Neural cell (in vitro differentiated cells): ENCODE results near the gene TMEM132E. TPM values are rescaled to one million over a fixed set of nuclear protein-coding genes. Genes with fewer than 3 reads are reported as not detected.

Experiments used
- H2AFZ ChIP-seq: fragments of 200-600, 300-800 bp; sonication (generic), shearing (Covaris generic); 2 replicates; pipeline ENCODE4 v1.6.0; 2014; ENCODE audit warnings: low read depth, mild to moderate bottlenecking, antibody characterized with exemption, low read length, moderate library complexity
- H3F3A ChIP-seq: fragments of 200-600 bp; shearing (Covaris generic); 2 replicates; pipeline ENCODE4 v1.6.1; 2016; ENCODE audit warnings: mild to moderate bottlenecking, moderate library complexity, mixed read lengths, antibody characterized with exemption, low read length; ENCODE audit not compliant: insufficient read depth, poor library complexity, severe bottlenecking
- H3K27ac ChIP-seq: fragments of 200-600, 300-800 bp; sonication (generic), shearing (Covaris generic); 2 replicates; pipeline ENCODE4 v1.5.1; 2014; ENCODE audit warnings: mild to moderate bottlenecking, low read length, moderate library complexity
- H3K27me3 ChIP-seq: fragments of 300-800, 200-600 bp; sonication (generic), shearing (Covaris generic); 2 replicates; pipeline ENCODE4 v1.6.0; 2014; ENCODE audit warnings: mild to moderate bottlenecking, low read depth, low read length, moderate library complexity; ENCODE audit not compliant: insufficient read depth
- H3K36me3 ChIP-seq: fragments of 300-800, 200-600 bp; sonication (generic), shearing (Covaris generic); 2 replicates; pipeline ENCODE4 v1.5.1; 2014; ENCODE audit warnings: mild to moderate bottlenecking, antibody characterized with exemption, low read length, moderate library complexity; ENCODE audit not compliant: insufficient read depth
- H3K4me2 ChIP-seq: fragments of 300-800, 200-600 bp; sonication (generic), shearing (Covaris generic); 2 replicates; pipeline ENCODE4 v1.6.0; 2014; ENCODE audit warnings: mild to moderate bottlenecking, low read length
- H3K4me3 ChIP-seq: fragments of 300-800, 200-600 bp; sonication (generic), shearing (Covaris generic); 2 replicates; pipeline ENCODE4 v1.5.1; 2014; ENCODE audit warnings: mild to moderate bottlenecking, low read length, moderate library complexity
- H3K79me2 ChIP-seq: fragments of 200-600 bp; shearing (Covaris generic); replicated peaks from 2 replicates; pipeline ENCODE4 v1.6.0; 2014; ENCODE audit warnings: mild to moderate bottlenecking, low read length, moderate library complexity; ENCODE audit not compliant: insufficient read depth
- H3K9ac ChIP-seq: fragments of 300-800, 200-600 bp; sonication (generic), shearing (Covaris generic); 2 replicates; pipeline ENCODE4 v1.6.1; 2016; ENCODE audit warnings: mild to moderate bottlenecking, low read length, mixed read lengths
- H3K9me2 ChIP-seq: fragments of 200-600 bp; shearing (Covaris generic); 2 replicates; pipeline ENCODE4 v1.6.1; 2016; ENCODE audit warnings: mild to moderate bottlenecking, low read length, mixed read lengths; ENCODE audit not compliant: insufficient read depth
- H3K9me3 ChIP-seq: fragments of 200-600, 300-800 bp; sonication (generic), shearing (Covaris generic); 2 replicates; pipeline ENCODE4 v1.6.1; 2016; ENCODE audit warnings: mild to moderate bottlenecking, mixed run types, low read length, moderate library complexity, mixed read lengths
- H4K20me1 ChIP-seq: fragments of 200-600 bp; shearing (Covaris generic); 2 replicates; pipeline ENCODE4 v1.6.1; 2016; ENCODE audit warnings: mild to moderate bottlenecking, mixed run types; ENCODE audit not compliant: insufficient read depth
- CTCF ChIP-seq: fragments of 450-650 bp; IDR thresholded peaks from 2 replicates; pipeline ENCODE4 v1.5.1; 2014; ENCODE audit warnings: antibody characterized with exemption, mild to moderate bottlenecking, moderate library complexity; ENCODE audit not compliant: poor library complexity, severe bottlenecking
- EP300 ChIP-seq: fragments of 450-650 bp; conservative IDR thresholded peaks from 2 replicates; pipeline ENCODE4 v1.6.1; 2014; ENCODE audit warnings: antibody characterized with exemption, mild to moderate bottlenecking, moderate library complexity; ENCODE audit not compliant: poor library complexity, severe bottlenecking
- EZH2 ChIP-seq: fragments of 200-600, 300-800 bp; shearing (Covaris generic), sonication (generic); IDR thresholded peaks from 2 replicates; pipeline ENCODE4 v1.6.1; 2014; ENCODE audit warnings: antibody characterized with exemption, low read length, borderline replicate concordance, mild to moderate bottlenecking; ENCODE audit not compliant: insufficient read depth, poor library complexity, severe bottlenecking
- MXI1 ChIP-seq: fragments of 450-650 bp; conservative IDR thresholded peaks from 2 replicates; pipeline ENCODE4 v1.6.1; 2014; ENCODE audit warnings: antibody characterized with exemption, mild to moderate bottlenecking; ENCODE audit not compliant: poor library complexity, severe bottlenecking
- POLR2AphosphoS5 ChIP-seq: IDR thresholded peaks from 2 replicates; pipeline ENCODE4 v1.6.1; 2012
- RAD21 ChIP-seq: fragments of 450-650 bp; conservative IDR thresholded peaks from 2 replicates; pipeline ENCODE4 v1.6.1; 2014; ENCODE audit warnings: antibody characterized with exemption, mild to moderate bottlenecking, moderate library complexity
- REST ChIP-seq: IDR thresholded peaks from 2 replicates; pipeline ENCODE4 v1.6.1; 2012; ENCODE audit warnings: borderline replicate concordance
- SMC3 ChIP-seq: fragments of 450-650 bp; conservative IDR thresholded peaks from 2 replicates; pipeline ENCODE4 v1.6.1; 2014; ENCODE audit warnings: antibody characterized with exemption, mild to moderate bottlenecking, moderate library complexity; ENCODE audit not compliant: poor library complexity
- TAF1 ChIP-seq: IDR thresholded peaks from 2 replicates; pipeline ENCODE4 v1.6.1; 2012; ENCODE audit warnings: low read depth
- polyA plus RNA-seq: library from polyadenylated mRNA; depleted of rRNA; stranded (reverse); fragments of >200 nt; gene quantifications from 2 replicates; pipeline ENCODE4 v1.2.3, GENCODE V29; 2014

The TMEM132E gene
- polyA plus RNA-seq, 1 donor from 2014 or later, result 1.8 TPM

GRCh38 chr17:34542700-34543336 lies 36.6 kb upstream of the TMEM132E start:
- no peaks in the 10 kb centered on the region for H3K79me2 ChIP-seq
- no peaks in the 10 kb centered on the region for H3F3A ChIP-seq
- H3K9me3 ChIP-seq, result no peaks in the 10 kb centered on the region
- TF ChIP-seq EZH2, result no peak
- TF ChIP-seq RAD21, result peak; percentile 58
- no peak for TF ChIP-seq MXI1
- TF ChIP-seq SMC3, result peak; percentile 63
- peak; percentile 63 for TF ChIP-seq CTCF
- no peak overlapping the region for H3K4me2 ChIP-seq
- no peak overlapping the region for H2AFZ ChIP-seq
- H3K9ac ChIP-seq, result no peak overlapping the region
- no peaks in the 10 kb centered on the region for H4K20me1 ChIP-seq
- no peak overlapping the region for H3K4me3 ChIP-seq
- no peaks in the 10 kb centered on the region for H3K9me2 ChIP-seq
- H3K36me3 ChIP-seq, result no peaks in the 10 kb centered on the region
- H3K27ac ChIP-seq, result no peak overlapping the region
- peaks cover 3% of the 10 kb centered on the region for H3K27me3 ChIP-seq

- Histone ChIP-seq H3K27ac (no peak overlapping the region), H3K4me2 (no peak overlapping the region), H3F3A (no peaks in the 10 kb centered on the region), H3K9me2 (no peaks in the 10 kb centered on the region), H3K79me2 (no peaks in the 10 kb centered on the region), H3K36me3 (no peaks in the 10 kb centered on the region), H3K4me3 (no peak overlapping the region), H3K9ac (no peak overlapping the region), H3K27me3 (no peaks in the 10 kb centered on the region), H2AFZ (no peak overlapping the region), H3K9me3 (no peaks in the 10 kb centered on the region), H4K20me1 (no peaks in the 10 kb centered on the region)
- TF ChIP-seq RAD21, result no peak
- TF ChIP-seq EZH2, result no peak
- no peak for TF ChIP-seq SMC3
- no peak for TF ChIP-seq MXI1
- no peak for TF ChIP-seq REST
- no peak for TF ChIP-seq POLR2AphosphoS5
- TF ChIP-seq TAF1, result no peak
- no peak for TF ChIP-seq EP300
- TF ChIP-seq CTCF, result no peak
These were observed 31.8 kb upstream of the TMEM132E start for GRCh38 chr17:34547453-34548063.
